Gastrocnemius medialis (tissue), 4 donors: ENCODE measurements around the gene CEP170B.

ENCODE experiments used
- POLR2A ChIP-seq, 2 donors: fragments of 450-650 bp; IDR thresholded peaks; one replicate each; pipeline ENCODE4 v1.6.1; 2017; ENCODE audit warnings: antibody characterized with exemption in 2 of 2, mild to moderate bottlenecking in 2 of 2, moderate library complexity in 2 of 2
- TF ChIP-seq, protein P1 (sequence below), 5 experiments: fragments of 450-650 bp in 3 of 5; fragments of 200-600 bp in 2 of 5; sonication (generic) in 2 of 5; IDR thresholded peaks in 4 of 5; conservative IDR thresholded peaks in 1 of 5; 1 replicate in 4 of 5; 2 replicates in 1 of 5; pipeline ENCODE4 v1.5.1; 2016 to 2019; ENCODE audit warnings: antibody characterized with exemption in 5 of 5, mild to moderate bottlenecking in 3 of 5, moderate library complexity in 3 of 5

DNA sequence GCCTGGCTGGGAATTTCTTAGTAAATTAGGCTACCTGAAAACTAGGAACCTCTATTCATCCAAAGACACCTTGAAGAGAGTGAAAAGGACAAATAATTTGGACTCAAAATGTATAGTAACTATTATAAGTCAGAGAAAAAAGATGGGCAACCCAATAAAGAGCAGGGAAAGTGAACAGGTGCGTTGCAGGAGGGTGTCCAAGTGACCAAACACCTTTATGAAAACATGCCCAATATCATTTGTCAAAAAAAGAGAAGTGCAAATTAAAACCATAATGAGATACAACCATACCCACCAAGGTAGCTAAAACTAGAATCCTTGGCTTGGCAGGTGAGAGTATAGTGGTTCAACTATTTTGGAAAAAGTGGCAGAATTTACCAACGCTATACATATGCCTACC is 34.7 kb downstream of the CEP170B start:
- TF ChIP-seq POLR2A (IDR thresholded peaks at IDR 0.05), result no peak
- TF ChIP-seq, protein P1, sequence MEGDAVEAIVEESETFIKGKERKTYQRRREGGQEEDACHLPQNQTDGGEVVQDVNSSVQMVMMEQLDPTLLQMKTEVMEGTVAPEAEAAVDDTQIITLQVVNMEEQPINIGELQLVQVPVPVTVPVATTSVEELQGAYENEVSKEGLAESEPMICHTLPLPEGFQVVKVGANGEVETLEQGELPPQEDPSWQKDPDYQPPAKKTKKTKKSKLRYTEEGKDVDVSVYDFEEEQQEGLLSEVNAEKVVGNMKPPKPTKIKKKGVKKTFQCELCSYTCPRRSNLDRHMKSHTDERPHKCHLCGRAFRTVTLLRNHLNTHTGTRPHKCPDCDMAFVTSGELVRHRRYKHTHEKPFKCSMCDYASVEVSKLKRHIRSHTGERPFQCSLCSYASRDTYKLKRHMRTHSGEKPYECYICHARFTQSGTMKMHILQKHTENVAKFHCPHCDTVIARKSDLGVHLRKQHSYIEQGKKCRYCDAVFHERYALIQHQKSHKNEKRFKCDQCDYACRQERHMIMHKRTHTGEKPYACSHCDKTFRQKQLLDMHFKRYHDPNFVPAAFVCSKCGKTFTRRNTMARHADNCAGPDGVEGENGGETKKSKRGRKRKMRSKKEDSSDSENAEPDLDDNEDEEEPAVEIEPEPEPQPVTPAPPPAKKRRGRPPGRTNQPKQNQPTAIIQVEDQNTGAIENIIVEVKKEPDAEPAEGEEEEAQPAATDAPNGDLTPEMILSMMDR (IDR thresholded peaks at IDR 0.05 in 4 of 5, conservative IDR thresholded peaks at IDR 0.05 in 1 of 5), result no peak
